ENCODE results near the gene EMD.
"Not testable (repeated sequence)": the region's sequence is repeated elsewhere in the genome, so short reads cannot be mapped to it uniquely, and the experiment has no call there.

The EMD gene

GRCh38 chrX:154372612-154373022 is 6.5 kb upstream of the EMD start:
- DNase-seq, result no peak

GRCh38 chrX:154373340-154374306 is 5.5 kb upstream of the EMD start:
- no peak for DNase-seq

GRCh38 chrX:154374313-154375155 is 4.6 kb upstream of the EMD start, which contains the start of gene FLNA:
TSS of gene FLNA (minus strand) at chrX:154374634. CDS start at chrX:154371245, 3,389 bp downstream.
- no peak for DNase-seq

GRCh38 chrX:154375156-154375504 is 4.0 kb upstream of the EMD start:
- DNase-seq, result no peak

- DNase-seq, result no peak
Observed at GRCh38 chrX:154376774-154377173, 2.3 kb upstream of the EMD start.

GRCh38 chrX:154378059-154378798 is 866 bp upstream of the EMD start:
- no peak for DNase-seq

GRCh38 chrX:154379569-154379951 is 465 bp downstream of the EMD start:
- DNase-seq, result no peak

GRCh38 chrX:154380153-154380552 is 1.1 kb downstream of the EMD start:
- no peak for DNase-seq

GRCh38 chrX:154380787-154381186 is 1.7 kb downstream of the EMD start:
- no peak for DNase-seq

- no peak for DNase-seq
Observed at GRCh38 chrX:154381271-154381670, 2.2 kb downstream of the EMD start.

- DNase-seq, result no peak
Observed at GRCh38 chrX:154382483-154383069, 3.5 kb downstream of the EMD start.

- DNase-seq, result no peak
Observed at GRCh38 chrX:154383359-154384283, 4.5 kb downstream of the EMD start.

- DNase-seq, result no peak
Observed at GRCh38 chrX:154384284-154384892, 5.3 kb downstream of the EMD start.

GRCh38 chrX:154388094-154388493 is 9.0 kb downstream of the EMD start:
- DNase-seq, result not testable (repeated sequence)

GRCh38 chrX:154388649-154389048 is 9.6 kb downstream of the EMD start:
- DNase-seq, result not testable (repeated sequence)

GRCh38 chrX:154389812-154390747 is 11.0 kb downstream of the EMD start:
- not testable (repeated sequence) for DNase-seq

GRCh38 chrX:154396363-154396762 is 17.3 kb downstream of the EMD start:
- DNase-seq, result not testable (repeated sequence)

- DNase-seq, result peak; percentile 41 to 46
Observed at GRCh38 chrX:154396973-154397887, 18.1 kb downstream of the EMD start.

All from activated CD4-positive, alpha-beta T cell treated with anti-CD3 and anti-CD28 coated beads, Interleukin-2, amount 50 U/mL, for 4 hours (primary cell).